Astrocyte (in vitro differentiated cells and primary cell): ENCODE results near the gene GABRB1. TPM values are rescaled to one million over a fixed set of nuclear protein-coding genes. Genes with fewer than 3 reads are reported as not detected.

Experiments
- DNase-seq: peaks from one replicate; pipeline ENCODE4 v3.0.0-alpha.2; 2010; ENCODE audit warnings: low read depth
- FAIRE-seq: peaks from 2 replicates; lab custom pipeline; 2011; peaks lifted over from hg19 to GRCh38; lab: Jason Lieb, UNC
- H2AFZ ChIP-seq: 2 replicates; pipeline ENCODE4 v1.6.0; 2012; ENCODE audit warnings: low read depth, low read length, inconsistent platforms
- H3K27ac ChIP-seq: 2 replicates; pipeline ENCODE4 v1.5.1; 2011; ENCODE audit warnings: low read depth, low read length, inconsistent platforms
- H3K27me3 ChIP-seq: 2 replicates; pipeline ENCODE4 v1.6.0; 2011; ENCODE audit warnings: low read length, inconsistent platforms; ENCODE audit not compliant: insufficient read depth
- H3K36me3 ChIP-seq: 2 replicates; pipeline ENCODE4 v1.5.1; 2011; ENCODE audit warnings: low read length, inconsistent platforms; ENCODE audit not compliant: insufficient read depth
- H3K4me1 ChIP-seq: 2 replicates; pipeline ENCODE4 v1.5.1; 2011; ENCODE audit warnings: low read length, inconsistent platforms; ENCODE audit not compliant: insufficient read depth
- H3K4me2 ChIP-seq: 2 replicates; pipeline ENCODE4 v1.6.0; 2012; ENCODE audit warnings: low read length, inconsistent platforms
- H3K4me3 ChIP-seq: 2 replicates; pipeline ENCODE4 v1.5.1; 2011; ENCODE audit warnings: low read depth, mild to moderate bottlenecking, low read length, inconsistent platforms; ENCODE audit not compliant: insufficient read depth
- H3K79me2 ChIP-seq: 2 replicates; pipeline ENCODE4 v1.6.0; 2012; ENCODE audit warnings: mild to moderate bottlenecking, low read length, inconsistent platforms; ENCODE audit not compliant: insufficient read depth
- H3K9ac ChIP-seq: 2 replicates; pipeline ENCODE4 v1.6.0; 2012; ENCODE audit warnings: mild to moderate bottlenecking, low read length, inconsistent platforms
- H3K9me3 ChIP-seq: 2 replicates; pipeline ENCODE4 v1.5.1; 2012; ENCODE audit warnings: low read depth, mild to moderate bottlenecking, low read length, inconsistent platforms; ENCODE audit not compliant: insufficient read depth
- H4K20me1 ChIP-seq: 2 replicates; pipeline ENCODE4 v1.6.0; 2012; ENCODE audit warnings: low read length, inconsistent platforms; ENCODE audit not compliant: insufficient read depth
- H3K27ac Mint-ChIP-seq: one replicate; pipeline ENCODE4 v1.8.0; 2021; ENCODE audit warnings: mild to moderate bottlenecking, mixed read lengths; ENCODE audit not compliant: unreplicated experiment
- H3K27me3 Mint-ChIP-seq: one replicate; pipeline ENCODE4 v1.8.0; 2021; ENCODE audit warnings: low read depth, mixed read lengths; ENCODE audit not compliant: unreplicated experiment
- H3K36me3 Mint-ChIP-seq: one replicate; pipeline ENCODE4 v1.8.0; 2021; ENCODE audit warnings: low read depth, mixed read lengths; ENCODE audit not compliant: unreplicated experiment
- H3K4me1 Mint-ChIP-seq: one replicate; pipeline ENCODE4 v1.8.0; 2021; ENCODE audit warnings: low read depth, mixed read lengths; ENCODE audit not compliant: unreplicated experiment
- H3K4me3 Mint-ChIP-seq: one replicate; pipeline ENCODE4 v1.8.0; 2021; ENCODE audit warnings: mild to moderate bottlenecking, moderate library complexity, mixed read lengths; ENCODE audit not compliant: unreplicated experiment
- H3K9me3 Mint-ChIP-seq: one replicate; pipeline ENCODE4 v1.8.0; 2021; ENCODE audit warnings: mild to moderate bottlenecking, mixed read lengths; ENCODE audit not compliant: unreplicated experiment
- CTCF ChIP-seq: IDR thresholded peaks from 2 replicates; pipeline ENCODE4 v1.5.1; 2011; ENCODE audit warnings: low read depth, mild to moderate bottlenecking, inconsistent platforms, low read length, moderate library complexity; ENCODE audit not compliant: insufficient read depth
- EZH2 ChIP-seq: IDR thresholded peaks from 2 replicates; pipeline ENCODE4 v1.6.1; 2012; ENCODE audit warnings: mild to moderate bottlenecking, low read length, inconsistent platforms; ENCODE audit not compliant: insufficient read depth
- total RNA-seq: library from RNA; stranded (reverse); gene quantifications from 2 replicates; pipeline ENCODE4 v1.2.1, GENCODE V29; 2021

The GABRB1 gene
- total RNA-seq, 1 donor from 2014 or later = not detected

DNA sequence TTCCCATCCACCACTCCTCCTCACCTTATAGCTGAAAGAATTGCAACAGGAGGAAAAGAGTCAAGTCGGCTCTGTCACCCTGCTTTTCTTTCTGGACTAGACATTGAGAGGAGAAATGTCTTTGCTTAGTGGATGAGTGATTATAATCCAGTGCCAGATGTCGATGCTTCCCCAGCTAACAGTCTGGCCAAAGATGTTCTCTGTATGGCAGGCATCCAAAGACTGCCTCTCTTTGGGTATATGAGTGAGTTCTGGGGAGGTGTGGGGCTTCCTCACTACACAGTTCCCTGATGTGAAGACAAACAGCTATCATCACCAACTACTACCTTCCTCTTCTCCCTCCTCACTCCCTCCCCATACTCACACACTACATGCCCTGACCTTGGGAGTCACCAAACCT, 341.2 kb downstream of the GABRB1 start:
- H3K27ac ChIP-seq = no peak overlapping the region
- H3K9me3 ChIP-seq = no peaks in the 10 kb centered on the region
- H3K79me2 ChIP-seq = no peaks in the 10 kb centered on the region
- no peaks in the 10 kb centered on the region for H3K4me1 Mint-ChIP-seq
- no peak overlapping the region for H3K9ac ChIP-seq
- no peak overlapping the region for H3K4me2 ChIP-seq
- no peaks in the 10 kb centered on the region for H3K4me1 ChIP-seq
- no peaks in the 10 kb centered on the region for H3K27me3 ChIP-seq
- TF ChIP-seq CTCF (no peak), EZH2 (no peak)
- no peak for FAIRE-seq
- no peak overlapping the region for H3K27ac Mint-ChIP-seq
- H3K36me3 ChIP-seq = no peaks in the 10 kb centered on the region
- no peak overlapping the region for H3K4me3 Mint-ChIP-seq
- DNase-seq = no peak
- peaks cover 1% of the 10 kb centered on the region for H3K9me3 Mint-ChIP-seq
- H4K20me1 ChIP-seq = no peaks in the 10 kb centered on the region
- no peaks in the 10 kb centered on the region for H3K36me3 Mint-ChIP-seq
- no peak overlapping the region for H3K4me3 ChIP-seq
- H2AFZ ChIP-seq = no peak overlapping the region
- peaks cover 2% of the 10 kb centered on the region for H3K27me3 Mint-ChIP-seq

DNA sequence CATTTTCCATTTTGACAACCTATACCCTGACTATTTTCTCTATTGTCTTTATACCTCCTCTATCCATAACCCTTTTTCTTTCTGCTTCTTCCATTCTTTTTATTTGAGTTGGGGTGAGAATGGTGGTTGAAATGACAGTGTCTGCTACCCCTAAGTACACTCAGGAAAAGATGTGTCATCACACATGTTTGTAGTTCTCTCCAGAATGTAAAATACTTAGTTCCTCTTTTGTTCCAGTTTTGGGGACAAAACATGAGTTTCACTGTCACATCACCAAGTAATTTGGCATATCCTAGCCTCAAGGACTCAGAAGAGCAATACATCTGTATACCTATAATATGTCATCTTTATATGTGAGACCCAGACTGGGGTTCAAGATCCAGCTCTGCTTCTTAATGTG, 341.8 kb downstream of the GABRB1 start:
- H4K20me1 ChIP-seq = no peaks in the 10 kb centered on the region
- no peak for DNase-seq
- no peaks in the 10 kb centered on the region for H3K4me1 ChIP-seq
- no peaks in the 10 kb centered on the region for H3K9me3 ChIP-seq
- no peak overlapping the region for H3K27ac ChIP-seq
- H2AFZ ChIP-seq = no peak overlapping the region
- no peaks in the 10 kb centered on the region for H3K36me3 ChIP-seq
- no peaks in the 10 kb centered on the region for H3K79me2 ChIP-seq
- no peaks in the 10 kb centered on the region for H3K27me3 ChIP-seq
- H3K4me3 Mint-ChIP-seq = no peak overlapping the region
- H3K27ac Mint-ChIP-seq = no peak overlapping the region
- H3K36me3 Mint-ChIP-seq = no peaks in the 10 kb centered on the region
- H3K9me3 Mint-ChIP-seq = peaks cover 1% of the 10 kb centered on the region
- H3K9ac ChIP-seq = no peak overlapping the region
- no peak for TF ChIP-seq EZH2
- H3K4me1 Mint-ChIP-seq = no peaks in the 10 kb centered on the region
- FAIRE-seq = no peak
- H3K27me3 Mint-ChIP-seq = peaks cover 2% of the 10 kb centered on the region
- H3K4me2 ChIP-seq = no peak overlapping the region
- no peak overlapping the region for H3K4me3 ChIP-seq

GRCh38 chr4:47373709-47374108, 342.3 kb downstream of the GABRB1 start:
- DNase-seq (no peak), FAIRE-seq (no peak)
- no peaks in the 10 kb centered on the region for H3K79me2 ChIP-seq
- H3K4me1 Mint-ChIP-seq = no peaks in the 10 kb centered on the region
- no peaks in the 10 kb centered on the region for H3K27me3 ChIP-seq
- H3K27ac Mint-ChIP-seq = no peak overlapping the region
- no peaks in the 10 kb centered on the region for H3K36me3 Mint-ChIP-seq
- no peak for TF ChIP-seq CTCF
- TF ChIP-seq EZH2 = no peak
- H3K4me1 ChIP-seq = no peaks in the 10 kb centered on the region
- H4K20me1 ChIP-seq = no peaks in the 10 kb centered on the region
- H3K9ac ChIP-seq = no peak overlapping the region
- H3K27me3 Mint-ChIP-seq = peaks cover 2% of the 10 kb centered on the region
- H3K4me3 ChIP-seq = no peak overlapping the region
- no peak overlapping the region for H3K4me2 ChIP-seq
- H3K36me3 ChIP-seq = no peaks in the 10 kb centered on the region
- H3K4me3 Mint-ChIP-seq = no peak overlapping the region
- H2AFZ ChIP-seq = no peak overlapping the region
- peaks cover 1% of the 10 kb centered on the region for H3K9me3 Mint-ChIP-seq
- H3K9me3 ChIP-seq = no peaks in the 10 kb centered on the region
- H3K27ac ChIP-seq = no peak overlapping the region
